K562 (cell line): ENCODE data around the gene PSMB2. TPM values are rescaled to one million over a fixed set of nuclear protein-coding genes. Genes with fewer than 3 reads are reported as not detected.

Experiments
- ATAC-seq: fragments of 200-7000 bp; cut with Tn5 transposase; 3 replicates; pipeline ENCODE4 v1.9.1; 2020; ENCODE audit warnings: moderate library complexity
- BruUV-seq: library from RNA; stranded (reverse); fragments of 400-500 nt; replicated peaks from 2 replicates; lab custom pipeline; 2021; lab: Mats Ljungman, UMichigan
- CTCF ChIA-PET: fragments of 300-600 bp; formaldehyde crosslinking; extraction: SDS; loops from one replicate; lab custom pipeline; 2021; ENCODE audit warnings: low intra/inter-chr PET ratio; lab: Yijun Ruan, JAX
- POLR2A ChIA-PET: fragments of 300-600, 350-650 bp; sonication (Branson Sonifier 250); formaldehyde crosslinking; extraction: SDS; loops from one replicate; lab custom pipeline; 2021; ENCODE audit warnings: antibody characterized with exemption, inconsistent platforms; lab: Yijun Ruan, JAX
- DNase-seq, 4 experiments: peaks; one replicate each; pipeline versions ENCODE4 v3.0.0 to v3.0.0-alpha.2; 2011 to 2018; ENCODE audit warnings: low spot score in 3 of 4, mixed read lengths in 3 of 4; ENCODE audit errors: extremely low read depth in 1 of 4
- FAIRE-seq: peaks from 2 replicates; lab custom pipeline; 2011; peaks lifted over from hg19 to GRCh38; lab: Jason Lieb, UNC
- H2AFZ ChIP-seq: 2 replicates; pipeline ENCODE4 v1.6.0; 2011; ENCODE audit warnings: low read depth, low read length, control low read depth, inconsistent platforms
- H3K27ac ChIP-seq: fragments of 200-600 bp; 3 replicates; pipeline ENCODE4 v1.8.0; 2011; ENCODE audit warnings: low read depth, mild to moderate bottlenecking, control low read depth, inconsistent platforms, low read length, moderate library complexity, mixed read lengths; ENCODE audit errors: extremely low read depth
- H3K27me3 ChIP-seq, 2 experiments: fragments of 300-600 bp in 1 of 2; 2 replicates in 1 of 2; 3 replicates in 1 of 2; pipeline versions ENCODE4 v1.6.0 to v1.8.0; 2011; ENCODE audit warnings: inconsistent platforms in 2 of 2, low read length in 2 of 2, mild to moderate bottlenecking in 1 of 2, mixed read lengths in 1 of 2, moderate library complexity in 1 of 2; ENCODE audit not compliant: control insufficient read depth in 2 of 2, insufficient read depth in 2 of 2
- H3K36me3 ChIP-seq: fragments of 300-600 bp; 3 replicates; pipeline ENCODE4 v1.8.0; 2011; ENCODE audit warnings: mild to moderate bottlenecking, low read length, inconsistent platforms; ENCODE audit not compliant: control insufficient read depth, insufficient read depth
- H3K4me1 ChIP-seq, 2 experiments: fragments of 200-600 bp in 1 of 2; replicated peaks in 1 of 2; 2 replicates in 1 of 2; 3 replicates in 1 of 2; pipeline versions ENCODE4 v1.5.1 to v1.8.0; 2011; ENCODE audit warnings: inconsistent platforms in 2 of 2, low read length in 2 of 2, mild to moderate bottlenecking in 1 of 2, mixed read lengths in 1 of 2, moderate library complexity in 1 of 2; ENCODE audit not compliant: control insufficient read depth in 2 of 2, insufficient read depth in 2 of 2
- H3K4me2 ChIP-seq: 2 replicates; pipeline ENCODE4 v1.6.1; 2011; ENCODE audit warnings: low read length, control low read depth, inconsistent platforms, mixed read lengths; ENCODE audit not compliant: insufficient read depth
- H3K4me3 ChIP-seq: fragments of 200-600 bp; sonication (generic), shearing (Covaris generic); 2 replicates; pipeline ENCODE4 v1.5.1; 2016; ENCODE audit warnings: control low read depth, inconsistent platforms
- H3K79me2 ChIP-seq: fragments of 200-600 bp; 3 replicates; pipeline ENCODE4 v1.8.0; 2011; ENCODE audit warnings: low read length, inconsistent platforms; ENCODE audit not compliant: control insufficient read depth, insufficient read depth
- H3K9ac ChIP-seq, 2 experiments: 2 replicates each; pipeline versions ENCODE4 v1.6.0 to v1.6.1; 2011; ENCODE audit warnings: low read depth in 2 of 2, low read length in 2 of 2, control low read depth in 1 of 2, inconsistent platforms in 1 of 2, mild to moderate bottlenecking in 1 of 2, mixed read lengths in 1 of 2; ENCODE audit not compliant: insufficient read depth in 1 of 2
- H3K9me1 ChIP-seq: one replicate; pipeline ENCODE4 v1.6.0; 2011; ENCODE audit warnings: inconsistent platforms, mild to moderate bottlenecking, low read length, moderate library complexity; ENCODE audit not compliant: control insufficient read depth, insufficient read depth
- H3K9me3 ChIP-seq: replicated peaks from 2 replicates; pipeline ENCODE4 v1.5.1; 2011; ENCODE audit warnings: low read depth, low read length, inconsistent platforms; ENCODE audit not compliant: control insufficient read depth, insufficient read depth
- H4K20me1 ChIP-seq: replicated peaks from 2 replicates; pipeline ENCODE4 v1.6.1; 2011; ENCODE audit warnings: low read length, inconsistent platforms, mixed read lengths; ENCODE audit not compliant: control insufficient read depth, insufficient read depth
- CBFA2T3 ChIP-seq: fragments of 450-650 bp; IDR thresholded peaks from 2 replicates; pipeline ENCODE4 v1.6.1; 2017
- CREB3L1 ChIP-seq: fragments of 450-650 bp; IDR thresholded peaks from 2 replicates; pipeline ENCODE4 v1.6.1; 2014; ENCODE audit warnings: low read depth, mild to moderate bottlenecking, moderate library complexity, borderline replicate concordance
- HDAC1 ChIP-seq, 2 experiments: fragments of 450-650 bp; IDR thresholded peaks; 2 replicates each; pipeline ENCODE4 v1.6.1; 2016 to 2017; ENCODE audit warnings: inconsistent platforms in 1 of 2, mild to moderate bottlenecking in 1 of 2, moderate library complexity in 1 of 2
- NCOR1 ChIP-seq: fragments of 450-650 bp; IDR thresholded peaks from 2 replicates; pipeline ENCODE4 v1.6.1; 2016; ENCODE audit warnings: mild to moderate bottlenecking, moderate library complexity
- NFIC ChIP-seq: fragments of 450-650 bp; IDR thresholded peaks from 2 replicates; pipeline ENCODE4 v1.6.1; 2017; ENCODE audit warnings: mild to moderate bottlenecking, inconsistent platforms
- RBBP5 ChIP-seq: fragments of 200-600 bp; sonication (generic); IDR thresholded peaks from 2 replicates; pipeline ENCODE4 v1.6.1; 2012; ENCODE audit warnings: borderline replicate concordance, mild to moderate bottlenecking, low read length, control low read depth, inconsistent platforms; ENCODE audit not compliant: insufficient read depth, poor library complexity, severe bottlenecking
- U2AF1 ChIP-seq: fragments of 200-400 bp; formaldehyde crosslinking; optimal IDR thresholded peaks from 2 replicates; pipeline ENCODE3; 2017; ENCODE audit warnings: mild to moderate bottlenecking, low read depth, low read length, moderate library complexity
- ZBTB40 ChIP-seq, 2 experiments: fragments of 450-650 bp in 1 of 2; sonication (generic) in 1 of 2; formaldehyde crosslinking in 1 of 2; IDR thresholded peaks; 2 replicates each; pipeline versions ENCODE4 v1.7.1 to v1.9.0; 2016 to 2022; ENCODE audit warnings: inconsistent platforms in 1 of 2, mild to moderate bottlenecking in 1 of 2, missing genetic modification reagents in 1 of 2
- ZNF124 ChIP-seq: sonication (generic); formaldehyde crosslinking; IDR thresholded peaks from 2 replicates; pipeline ENCODE4 v1.8.1; 2022; ENCODE audit warnings: missing genetic modification reagents
- ZNF696 ChIP-seq: fragments of 250-450 bp; sonication (Bioruptor Pico); conservative IDR thresholded peaks from 2 replicates; pipeline ENCODE4 v1.4.0; 2020; ENCODE audit warnings: mild to moderate bottlenecking, moderate library complexity
- WGBS: fragments of 100-300 bp; shearing (Covaris generic); methylation state at CpG from one replicate; pipeline ENCODE4 v1.1.6; 2016; ENCODE audit warnings: low coverage, mixed read lengths; ENCODE audit not compliant: insufficient coverage; ENCODE audit errors: missing lambda C conversion rate; 5-methylcytosine and 5-hydroxymethylcytosine counted together
- in situ Hi-C: fragments of 300-500 bp; cut with MboI; formaldehyde crosslinking; loops from 4 replicates; pipeline ENCODE4 v1.15.0; 2018; ENCODE audit warnings: inconsistent platforms, mixed read lengths
- intact Hi-C: fragments of 100-400 bp; cut with micrococcal nuclease; formaldehyde crosslinking; loops from 2 replicates; pipeline ENCODE4 v1.14.2; 2022
- polyA plus RNA-seq, 8 experiments: library from polyadenylated mRNA; depleted of rRNA in 4 of 8; stranded (reverse) in 5 of 8; unstranded in 3 of 8; fragments of >200 nt; fragmentation: Nextera tagmentation in 2 of 8; fragmentation: Illumina TruSeq in 1 of 8; extraction: Ambion mirVana in 2 of 8; extraction: Trizol in 1 of 8; gene quantifications; 2 replicates each; pipeline versions ENCODE4 v1.2.1 to v1.2.3, GENCODE V29; 2011 to 2014; ENCODE audit warnings: inconsistent platforms in 1 of 8, missing spikeins in 1 of 8
- total RNA-seq, 7 experiments: library from RNA; depleted of rRNA in 6 of 7; stranded (reverse); fragments of >200 nt in 6 of 7; fragmentation: Illumina TruSeq in 2 of 7; extraction: Trizol in 2 of 7; gene quantifications; 2 replicates each; pipeline versions ENCODE4 v1.2.1 to v1.2.3, GENCODE V29; 2011 to 2021; ENCODE audit warnings: low replicate concordance in 1 of 7
- TF ChIP-seq, protein P1 (sequence below): sonication (generic); IDR thresholded peaks from 2 replicates; pipeline ENCODE4 v1.6.1; 2016

The PSMB2 gene
- total and polyA plus RNA-seq, 9 of the 15 experiments (the other 6 are each of a cell fraction or from before 2014, with no cell fraction given) = 71.7 to 543 (median 165) TPM

- H3K27me3 ChIP-seq = peaks cover 11 to 12% of the 10 kb centered on the region in 2 experiments; a peak in 3 of 5 replicates
- no peak overlapping the region for H3K4me3 ChIP-seq
- no peaks in the 10 kb centered on the region for H3K36me3 ChIP-seq
- in situ Hi-C loops = no loop called here
- 43% methylated on average over 1 of the region's 1 CpG for WGBS
- CTCF ChIA-PET = no interaction called here
- no peaks in the 10 kb centered on the region for H3K9me1 ChIP-seq
- FAIRE-seq (no peak), ATAC-seq (no peak), DNase-seq (no peak)
- no peak overlapping the region for H3K9ac ChIP-seq
- H3K27ac ChIP-seq = no peak overlapping the region
- H2AFZ ChIP-seq = no peak overlapping the region
- no peaks in the 10 kb centered on the region for H3K79me2 ChIP-seq
- H4K20me1 ChIP-seq = 0 out of 2 replicates have a peak, but pooled peaks cover 3% of the 10 kb centered on the region
- H3K9me3 ChIP-seq = no peaks in the 10 kb centered on the region
- POLR2A ChIA-PET = interaction anchor here (0.9 to 1.0 kb wide), 2 partner anchors 15 to 40 kb away, joined by 3 to 4 read pairs; no protein-coding TSS in a partner anchor
- peaks cover 5 to 8% of the 10 kb centered on the region in 2 experiments; a peak in 3 of 5 replicates for H3K4me1 ChIP-seq
- H3K4me2 ChIP-seq = no peak overlapping the region
- BruUV-seq = no TSS peak
- intact Hi-C loops = no loop called here
- TF ChIP-seq U2AF1 (no peak), NCOR1 (no peak), CREB3L1 (no peak), CBFA2T3 (peak; percentile 19), ZNF124 (no peak), ZNF696 (CRISPR knock-in tag) (no peak), ZBTB40 (IDR thresholded peaks at IDR 0.05) (no peak), ZBTB40 (CRISPR knock-in tag; IDR thresholded peaks at IDR 0.05) (no peak), RBBP5 (no peak), HDAC1 (IDR thresholded peaks at IDR 0.05) (peak in 1 of 2 experiments; percentile 48; a peak in 1 of 4 replicates), NFIC (peak; percentile 83)
- TF ChIP-seq, protein P1, sequence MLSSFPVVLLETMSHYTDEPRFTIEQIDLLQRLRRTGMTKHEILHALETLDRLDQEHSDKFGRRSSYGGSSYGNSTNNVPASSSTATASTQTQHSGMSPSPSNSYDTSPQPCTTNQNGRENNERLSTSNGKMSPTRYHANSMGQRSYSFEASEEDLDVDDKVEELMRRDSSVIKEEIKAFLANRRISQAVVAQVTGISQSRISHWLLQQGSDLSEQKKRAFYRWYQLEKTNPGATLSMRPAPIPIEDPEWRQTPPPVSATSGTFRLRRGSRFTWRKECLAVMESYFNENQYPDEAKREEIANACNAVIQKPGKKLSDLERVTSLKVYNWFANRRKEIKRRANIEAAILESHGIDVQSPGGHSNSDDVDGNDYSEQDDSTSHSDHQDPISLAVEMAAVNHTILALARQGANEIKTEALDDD = peak; percentile 60; the same call in 1 of the 2 replicates
These were observed 34.4 kb upstream of the PSMB2 start for GRCh38 chr1:35675773-35676172.
